Neural cell (in vitro differentiated cells): ENCODE measurements around the gene SLC25A47. TPM values are rescaled to one million over a fixed set of nuclear protein-coding genes. Genes with fewer than 3 reads are reported as not detected.

Source experiments
- H2AFZ ChIP-seq: fragments of 200-600, 300-800 bp; sonication (generic), shearing (Covaris generic); 2 replicates; pipeline ENCODE4 v1.6.0; 2014; ENCODE audit warnings: low read depth, mild to moderate bottlenecking, antibody characterized with exemption, low read length, moderate library complexity
- H3F3A ChIP-seq: fragments of 200-600 bp; shearing (Covaris generic); 2 replicates; pipeline ENCODE4 v1.6.1; 2016; ENCODE audit warnings: mild to moderate bottlenecking, moderate library complexity, mixed read lengths, antibody characterized with exemption, low read length; ENCODE audit not compliant: insufficient read depth, poor library complexity, severe bottlenecking
- H3K27ac ChIP-seq: fragments of 200-600, 300-800 bp; sonication (generic), shearing (Covaris generic); 2 replicates; pipeline ENCODE4 v1.5.1; 2014; ENCODE audit warnings: mild to moderate bottlenecking, low read length, moderate library complexity
- H3K27me3 ChIP-seq: fragments of 300-800, 200-600 bp; sonication (generic), shearing (Covaris generic); 2 replicates; pipeline ENCODE4 v1.6.0; 2014; ENCODE audit warnings: mild to moderate bottlenecking, low read depth, low read length, moderate library complexity; ENCODE audit not compliant: insufficient read depth
- H3K36me3 ChIP-seq: fragments of 300-800, 200-600 bp; sonication (generic), shearing (Covaris generic); 2 replicates; pipeline ENCODE4 v1.5.1; 2014; ENCODE audit warnings: mild to moderate bottlenecking, antibody characterized with exemption, low read length, moderate library complexity; ENCODE audit not compliant: insufficient read depth
- H3K4me2 ChIP-seq: fragments of 300-800, 200-600 bp; sonication (generic), shearing (Covaris generic); 2 replicates; pipeline ENCODE4 v1.6.0; 2014; ENCODE audit warnings: mild to moderate bottlenecking, low read length
- H3K4me3 ChIP-seq: fragments of 300-800, 200-600 bp; sonication (generic), shearing (Covaris generic); 2 replicates; pipeline ENCODE4 v1.5.1; 2014; ENCODE audit warnings: mild to moderate bottlenecking, low read length, moderate library complexity
- H3K79me2 ChIP-seq: fragments of 200-600 bp; shearing (Covaris generic); replicated peaks from 2 replicates; pipeline ENCODE4 v1.6.0; 2014; ENCODE audit warnings: mild to moderate bottlenecking, low read length, moderate library complexity; ENCODE audit not compliant: insufficient read depth
- H3K9ac ChIP-seq: fragments of 300-800, 200-600 bp; sonication (generic), shearing (Covaris generic); 2 replicates; pipeline ENCODE4 v1.6.1; 2016; ENCODE audit warnings: mild to moderate bottlenecking, low read length, mixed read lengths
- H3K9me2 ChIP-seq: fragments of 200-600 bp; shearing (Covaris generic); 2 replicates; pipeline ENCODE4 v1.6.1; 2016; ENCODE audit warnings: mild to moderate bottlenecking, low read length, mixed read lengths; ENCODE audit not compliant: insufficient read depth
- H3K9me3 ChIP-seq: fragments of 200-600, 300-800 bp; sonication (generic), shearing (Covaris generic); 2 replicates; pipeline ENCODE4 v1.6.1; 2016; ENCODE audit warnings: mild to moderate bottlenecking, mixed run types, low read length, moderate library complexity, mixed read lengths
- H4K20me1 ChIP-seq: fragments of 200-600 bp; shearing (Covaris generic); 2 replicates; pipeline ENCODE4 v1.6.1; 2016; ENCODE audit warnings: mild to moderate bottlenecking, mixed run types; ENCODE audit not compliant: insufficient read depth
- CTCF ChIP-seq: fragments of 450-650 bp; IDR thresholded peaks from 2 replicates; pipeline ENCODE4 v1.5.1; 2014; ENCODE audit warnings: antibody characterized with exemption, mild to moderate bottlenecking, moderate library complexity; ENCODE audit not compliant: poor library complexity, severe bottlenecking
- EP300 ChIP-seq: fragments of 450-650 bp; conservative IDR thresholded peaks from 2 replicates; pipeline ENCODE4 v1.6.1; 2014; ENCODE audit warnings: antibody characterized with exemption, mild to moderate bottlenecking, moderate library complexity; ENCODE audit not compliant: poor library complexity, severe bottlenecking
- EZH2 ChIP-seq: fragments of 200-600, 300-800 bp; shearing (Covaris generic), sonication (generic); IDR thresholded peaks from 2 replicates; pipeline ENCODE4 v1.6.1; 2014; ENCODE audit warnings: antibody characterized with exemption, low read length, borderline replicate concordance, mild to moderate bottlenecking; ENCODE audit not compliant: insufficient read depth, poor library complexity, severe bottlenecking
- MXI1 ChIP-seq: fragments of 450-650 bp; conservative IDR thresholded peaks from 2 replicates; pipeline ENCODE4 v1.6.1; 2014; ENCODE audit warnings: antibody characterized with exemption, mild to moderate bottlenecking; ENCODE audit not compliant: poor library complexity, severe bottlenecking
- RAD21 ChIP-seq: fragments of 450-650 bp; conservative IDR thresholded peaks from 2 replicates; pipeline ENCODE4 v1.6.1; 2014; ENCODE audit warnings: antibody characterized with exemption, mild to moderate bottlenecking, moderate library complexity
- REST ChIP-seq: IDR thresholded peaks from 2 replicates; pipeline ENCODE4 v1.6.1; 2012; ENCODE audit warnings: borderline replicate concordance
- SMC3 ChIP-seq: fragments of 450-650 bp; conservative IDR thresholded peaks from 2 replicates; pipeline ENCODE4 v1.6.1; 2014; ENCODE audit warnings: antibody characterized with exemption, mild to moderate bottlenecking, moderate library complexity; ENCODE audit not compliant: poor library complexity
- TAF1 ChIP-seq: IDR thresholded peaks from 2 replicates; pipeline ENCODE4 v1.6.1; 2012; ENCODE audit warnings: low read depth
- polyA plus RNA-seq: library from polyadenylated mRNA; depleted of rRNA; stranded (reverse); fragments of >200 nt; gene quantifications from 2 replicates; pipeline ENCODE4 v1.2.3, GENCODE V29; 2014

Gene SLC25A47
- polyA plus RNA-seq, 1 donor from 2014 or later: not detected

- H3K27me3 ChIP-seq: no peaks in the 10 kb centered on the region
- H4K20me1 ChIP-seq: no peaks in the 10 kb centered on the region
- no peaks in the 10 kb centered on the region for H3K9me3 ChIP-seq
- H2AFZ ChIP-seq: no peak overlapping the region
- H3K9ac ChIP-seq: no peak overlapping the region
- no peak for TF ChIP-seq SMC3
- no peak for TF ChIP-seq MXI1
- TF ChIP-seq CTCF: no peak
- no peak for TF ChIP-seq REST
- H3K79me2 ChIP-seq: no peaks in the 10 kb centered on the region
- H3K4me3 ChIP-seq: no peak overlapping the region
- H3F3A ChIP-seq: no peaks in the 10 kb centered on the region
- H3K36me3 ChIP-seq: no peaks in the 10 kb centered on the region
- H3K4me2 ChIP-seq: no peak overlapping the region
- H3K27ac ChIP-seq: no peak overlapping the region
- H3K9me2 ChIP-seq: no peaks in the 10 kb centered on the region
These were observed 11.8 kb downstream of the SLC25A47 start for GRCh38 chr14:100334904-100335303.

- Histone ChIP-seq H3K36me3 (no peaks in the 10 kb centered on the region), H3K79me2 (no peaks in the 10 kb centered on the region), H4K20me1 (no peaks in the 10 kb centered on the region), H3K9me3 (no peaks in the 10 kb centered on the region), H2AFZ (no peak overlapping the region), H3K4me2 (no peak overlapping the region), H3F3A (no peaks in the 10 kb centered on the region), H3K27me3 (no peaks in the 10 kb centered on the region), H3K4me3 (no peak overlapping the region), H3K27ac (no peak overlapping the region), H3K9me2 (no peaks in the 10 kb centered on the region), H3K9ac (no peak overlapping the region)
- TF ChIP-seq TAF1 (no peak), EP300 (no peak)
These were observed 13.7 kb downstream of the SLC25A47 start for GRCh38 chr14:100336618-100337530.

GRCh38 chr14:100339766-100340422 lies 16.8 kb downstream of the SLC25A47 start:
- H3K27ac ChIP-seq: no peak overlapping the region
- no peaks in the 10 kb centered on the region for H3K9me3 ChIP-seq
- TF ChIP-seq TAF1: no peak
- TF ChIP-seq EZH2: no peak
- no peak for TF ChIP-seq RAD21
- H3F3A ChIP-seq: no peaks in the 10 kb centered on the region
- H3K9me2 ChIP-seq: no peaks in the 10 kb centered on the region
- no peak overlapping the region for H3K4me2 ChIP-seq
- no peaks in the 10 kb centered on the region for H3K79me2 ChIP-seq
- no peaks in the 10 kb centered on the region for H3K36me3 ChIP-seq
- no peak overlapping the region for H3K4me3 ChIP-seq
- no peaks in the 10 kb centered on the region for H3K27me3 ChIP-seq
- H2AFZ ChIP-seq: no peak overlapping the region
- no peak overlapping the region for H3K9ac ChIP-seq
- no peaks in the 10 kb centered on the region for H4K20me1 ChIP-seq
